OCI-M2 (cell line): ENCODE results near the gene CYYR1.

ENCODE experiments used
- DNase-seq: peaks from one replicate; lab custom pipeline; 2025; ENCODE audit not compliant: unreplicated experiment; lab: John Stamatoyannopoulos, UW

CYYR1 gene

DNA sequence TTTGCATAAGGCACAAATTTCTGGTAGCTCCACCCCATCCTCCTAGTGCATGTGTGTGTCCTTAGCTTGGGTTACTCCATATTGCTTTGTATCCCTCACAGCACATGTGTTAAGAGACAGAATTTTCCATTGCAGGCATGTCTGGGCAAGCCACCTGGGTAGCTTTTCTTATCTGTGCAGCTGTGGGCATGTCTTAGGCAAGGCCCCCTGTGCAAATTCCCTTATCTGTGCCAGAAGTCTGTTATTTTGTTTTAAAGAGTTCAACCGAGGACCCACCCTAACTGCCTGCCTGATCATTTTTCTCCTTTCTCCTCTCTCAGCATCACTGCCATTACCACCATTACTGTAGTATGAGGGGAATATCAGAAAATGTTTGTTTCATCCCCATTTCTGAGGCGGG is 131.9 kb downstream of the CYYR1 start:
- no peak for DNase-seq

DNA sequence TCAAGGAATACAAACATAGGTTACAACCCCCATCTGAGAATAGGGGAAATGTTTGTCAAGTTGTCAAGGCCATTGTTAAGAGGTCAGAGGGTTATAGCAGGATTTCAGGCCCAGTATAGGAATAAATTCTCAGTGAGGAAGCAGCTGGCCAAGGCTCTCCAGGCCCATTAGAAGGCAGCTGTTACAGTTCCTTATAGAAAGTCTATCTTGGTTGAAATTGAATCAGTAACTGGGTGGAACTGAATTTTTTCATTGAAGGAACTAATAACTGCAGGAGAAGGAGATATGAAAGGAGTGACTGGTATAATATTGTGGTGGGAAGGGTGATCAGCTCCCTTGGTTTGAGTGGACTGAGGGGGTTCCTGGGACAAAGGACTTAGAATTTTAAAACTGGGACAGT is 134.1 kb downstream of the CYYR1 start:
- no peak for DNase-seq

DNA sequence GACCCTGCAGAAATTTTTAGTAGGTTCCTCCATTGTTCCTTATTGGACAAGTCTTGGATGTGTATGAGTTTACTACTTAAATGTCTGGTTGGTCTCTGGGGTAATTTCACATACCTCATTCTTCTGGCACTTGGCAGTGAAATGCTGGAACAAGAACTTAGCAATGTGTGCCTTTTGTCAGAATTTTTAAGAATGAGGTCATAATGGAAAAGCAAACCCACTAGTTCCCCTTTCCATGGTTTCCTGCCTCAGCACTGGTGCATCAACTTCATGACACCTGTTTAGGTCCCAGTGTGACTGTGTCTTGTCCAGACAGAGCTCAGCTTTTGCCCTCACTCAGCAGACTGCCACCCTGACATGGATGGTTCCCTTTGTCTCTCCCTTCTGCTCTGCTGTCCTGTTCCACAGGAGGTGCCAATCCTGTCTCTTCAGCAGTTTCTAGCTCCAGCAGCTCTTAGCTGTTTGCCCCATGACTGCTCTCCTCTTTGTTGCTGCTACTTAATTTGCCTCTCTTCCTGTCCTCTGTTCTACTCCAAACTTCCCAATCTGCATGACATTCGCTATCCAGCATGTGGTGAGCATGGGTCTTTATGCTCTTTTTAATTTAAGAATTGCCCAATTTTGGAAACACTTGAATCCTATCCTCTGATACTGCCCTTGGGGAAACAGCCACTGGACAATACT is 135.6 kb downstream of the CYYR1 start:
- DNase-seq, result no peak

DNA sequence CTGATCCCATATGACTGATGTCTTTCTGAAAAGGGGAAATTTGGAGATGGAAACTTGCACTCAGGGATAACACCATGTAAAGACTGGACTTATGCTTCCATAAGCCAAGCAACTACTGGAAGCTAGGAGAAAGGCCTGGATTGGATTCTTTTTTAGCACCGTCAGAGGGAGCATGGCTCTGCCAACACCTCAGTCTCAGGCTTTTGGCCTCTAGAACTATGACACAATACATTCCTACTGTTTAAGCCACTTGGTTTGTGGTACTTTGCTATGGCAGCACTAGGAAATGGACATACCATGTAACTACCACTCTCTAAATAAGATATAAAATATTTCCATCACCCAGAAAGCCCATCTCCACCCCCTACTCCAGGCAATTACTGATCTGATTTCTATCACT is 139.7 kb downstream of the CYYR1 start:
- DNase-seq, result no peak

DNA sequence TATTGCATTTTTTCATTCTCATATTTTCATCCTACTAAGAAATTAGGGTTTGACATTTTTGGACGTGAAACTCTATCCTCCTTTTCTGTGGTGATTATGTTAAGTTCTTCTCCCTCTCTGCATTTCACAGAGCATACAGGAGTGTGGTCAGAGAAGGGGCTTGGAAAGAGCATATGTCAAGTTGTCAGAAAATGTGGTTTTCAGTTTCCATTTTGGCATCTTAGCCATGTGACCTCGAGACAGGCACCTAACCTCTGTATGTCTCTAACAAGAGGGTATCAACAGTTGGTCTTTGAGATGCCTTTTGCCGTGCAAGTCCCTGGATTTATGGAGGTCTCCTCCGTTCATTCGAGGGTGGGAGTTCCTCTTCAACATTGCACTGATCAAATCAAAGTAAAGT is 140.7 kb downstream of the CYYR1 start:
- DNase-seq, result no peak

DNA sequence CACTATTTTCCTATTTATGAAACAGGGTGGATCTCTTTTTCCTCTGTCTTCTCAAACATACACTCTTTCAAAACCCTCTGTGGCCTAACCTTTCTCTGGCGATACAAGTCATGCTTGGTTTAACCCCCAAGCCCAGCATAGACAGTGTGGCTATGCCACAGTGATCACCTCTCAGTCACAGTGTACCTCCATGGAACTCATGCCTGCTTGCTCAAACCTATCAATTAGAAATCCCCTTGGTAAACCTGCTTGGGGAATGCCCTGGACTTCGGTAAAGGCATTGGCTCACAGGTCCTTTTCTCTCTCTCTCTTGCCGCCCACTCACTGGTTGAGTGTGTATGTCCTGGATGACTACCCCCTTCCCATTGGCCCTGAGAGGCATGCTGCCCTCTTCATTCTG is 147.5 kb downstream of the CYYR1 start:
- no peak for DNase-seq

DNA sequence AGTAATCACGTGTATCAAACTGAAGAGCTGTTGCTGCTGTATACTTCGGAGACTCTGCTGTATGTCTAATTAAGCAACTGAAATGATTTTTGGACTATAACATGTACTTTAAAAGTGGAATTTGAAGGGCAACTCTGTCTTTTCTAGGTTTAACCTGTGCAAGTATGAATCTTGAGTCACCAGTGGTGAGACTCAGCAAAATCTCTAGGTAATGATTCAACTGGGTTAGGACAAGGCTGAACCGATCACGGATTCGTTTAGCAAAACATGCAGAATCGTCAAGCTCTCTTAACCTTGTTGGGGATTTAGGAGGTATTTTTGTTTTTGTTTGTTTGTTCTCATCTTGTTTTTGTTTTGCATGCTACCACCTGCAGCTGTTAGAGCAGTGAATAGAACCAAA is 149.6 kb downstream of the CYYR1 start:
- DNase-seq, result no peak

DNA sequence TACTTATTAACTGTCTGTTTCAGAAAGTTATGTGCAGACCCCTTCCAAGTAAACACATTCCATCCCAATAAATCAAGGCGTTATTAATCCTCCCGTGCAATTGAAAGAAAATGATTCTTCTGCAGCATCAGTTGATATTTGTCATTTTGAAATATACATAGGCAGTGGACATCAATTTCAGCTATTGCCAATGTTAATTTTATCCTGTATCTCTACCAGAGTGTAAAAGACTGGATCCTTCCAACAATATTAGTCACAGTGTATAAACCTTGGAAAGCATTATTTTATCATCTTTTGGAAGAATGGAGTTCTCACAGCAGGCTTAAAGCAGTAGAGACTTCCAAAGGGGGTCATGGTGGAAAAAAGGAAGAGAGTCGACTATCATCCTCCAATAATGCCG is 150.4 kb downstream of the CYYR1 start:
- no peak for DNase-seq

DNA sequence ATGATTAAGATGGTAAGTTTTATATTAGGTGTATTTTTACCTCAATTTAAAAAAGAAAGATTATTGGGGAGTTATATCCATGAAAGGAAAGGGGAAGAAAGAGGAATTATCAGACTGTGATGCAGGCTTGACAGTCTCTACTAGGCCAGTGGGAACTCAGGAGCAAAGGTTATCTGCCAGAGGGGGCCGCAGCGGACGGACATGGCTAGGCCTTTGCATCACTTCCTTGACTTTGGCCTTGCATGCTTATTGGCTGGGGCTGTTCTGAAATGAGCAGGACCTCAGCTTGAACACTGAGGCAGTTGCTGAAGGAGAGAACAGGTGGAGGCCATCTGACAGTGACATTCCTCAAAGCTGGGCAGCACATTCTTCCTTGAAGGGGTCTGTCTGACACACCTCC is 150.9 kb downstream of the CYYR1 start:
- no peak for DNase-seq

DNA sequence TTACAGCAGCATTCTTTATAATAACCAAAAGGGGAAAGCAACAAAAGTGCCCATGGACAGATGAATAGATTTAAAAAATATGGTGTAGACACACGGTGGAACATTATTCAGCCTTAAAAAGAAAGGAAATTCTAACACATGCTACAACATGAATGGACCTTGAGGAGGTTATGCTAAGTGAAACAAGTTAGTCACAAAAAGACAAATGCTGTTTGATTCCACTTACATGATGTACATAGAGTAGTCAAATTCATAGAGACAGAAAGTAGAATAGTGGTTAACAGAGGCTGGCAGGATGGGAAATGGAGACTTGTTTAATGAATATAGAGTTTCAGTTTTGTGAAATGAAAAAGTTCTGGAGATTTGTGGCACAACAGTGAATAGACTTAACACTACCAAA is 151.4 kb downstream of the CYYR1 start:
- no peak for DNase-seq
